Nucleus accumbens (tissue), 56 donors: ENCODE measurements around the gene COL4A6.
"Not testable (repeated sequence)": the region's sequence is repeated elsewhere in the genome, so short reads cannot be mapped to it uniquely, and the experiment has no call there.

Experiments used
- DNase-seq, 56 donors: peaks; one replicate each; lab custom pipeline; 2025; lab: John Stamatoyannopoulos, UW

COL4A6 gene

DNA sequence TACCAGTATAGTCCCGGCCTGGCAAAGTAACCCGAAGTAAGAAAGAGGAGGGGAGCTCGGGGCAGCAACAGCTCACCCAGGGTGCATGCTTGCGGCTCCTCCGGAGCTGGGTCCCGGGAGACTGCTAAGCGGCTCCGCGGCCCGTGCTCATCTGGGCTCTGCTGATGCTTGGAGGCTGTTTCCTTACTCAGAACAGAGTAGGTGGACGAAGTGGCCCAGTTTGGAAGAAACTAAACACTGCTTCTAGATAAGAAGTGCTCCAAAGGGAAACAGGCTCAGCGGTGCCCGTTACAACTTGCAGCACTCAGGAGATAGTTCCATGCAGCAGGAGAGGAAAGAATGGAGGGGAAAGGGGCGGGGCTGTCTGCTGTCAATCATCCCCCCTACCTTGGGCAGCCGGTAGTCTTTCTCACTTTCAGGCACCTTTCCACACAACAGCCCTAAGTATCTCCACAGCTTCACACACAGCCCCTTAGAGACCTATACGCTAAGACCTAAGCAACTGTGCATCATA lies at the start of gene COL4A6:
Gene COL4A6 (minus strand): TSS at position 313 of the 514 bp plus-strand sequence. CDS start 226 bp downstream, at position 87.
- peak in 9 of 56 donors; percentile 0 to 1 (median 0) for DNase-seq

DNA sequence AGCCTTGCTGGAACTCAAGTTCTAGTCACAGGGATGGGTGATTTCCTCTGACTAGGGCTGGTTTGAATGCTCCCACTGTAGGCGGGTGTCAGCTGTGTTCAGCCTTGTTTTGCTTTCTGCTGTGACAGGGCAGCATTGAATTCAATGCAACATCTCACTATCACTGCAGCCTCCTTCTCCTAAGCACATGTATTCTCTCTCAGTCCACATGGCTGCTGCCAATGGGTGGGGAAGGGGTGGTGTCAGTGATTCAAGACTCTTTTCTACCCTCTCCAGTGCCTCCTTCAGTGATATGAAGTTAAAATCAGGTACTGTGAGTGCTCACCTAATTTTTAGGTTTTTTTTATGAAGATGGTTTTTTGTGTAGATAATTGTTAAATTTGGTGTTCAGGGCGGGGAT lies 47.7 kb upstream of the COL4A6 start:
- no peak for DNase-seq

DNA sequence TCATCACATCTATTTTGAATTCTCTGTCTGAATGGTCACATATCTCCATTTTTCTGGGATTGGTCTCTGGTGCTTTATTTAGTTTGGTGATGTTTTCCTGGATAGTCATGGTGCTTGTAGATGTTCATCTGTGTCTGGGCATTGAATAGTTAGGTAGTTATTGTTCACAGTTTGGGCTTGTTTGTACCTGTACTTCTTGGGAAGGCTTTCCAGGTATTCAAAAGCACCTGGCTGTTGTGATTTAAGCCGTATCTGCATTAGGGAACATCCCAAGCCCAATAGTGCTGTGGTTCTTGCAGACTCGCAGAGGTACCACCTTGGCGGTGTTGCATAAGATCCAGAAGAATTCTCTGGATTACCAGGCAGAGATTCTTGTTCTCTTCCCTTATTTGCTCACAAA lies 46.0 kb upstream of the COL4A6 start:
- DNase-seq: no peak

DNA sequence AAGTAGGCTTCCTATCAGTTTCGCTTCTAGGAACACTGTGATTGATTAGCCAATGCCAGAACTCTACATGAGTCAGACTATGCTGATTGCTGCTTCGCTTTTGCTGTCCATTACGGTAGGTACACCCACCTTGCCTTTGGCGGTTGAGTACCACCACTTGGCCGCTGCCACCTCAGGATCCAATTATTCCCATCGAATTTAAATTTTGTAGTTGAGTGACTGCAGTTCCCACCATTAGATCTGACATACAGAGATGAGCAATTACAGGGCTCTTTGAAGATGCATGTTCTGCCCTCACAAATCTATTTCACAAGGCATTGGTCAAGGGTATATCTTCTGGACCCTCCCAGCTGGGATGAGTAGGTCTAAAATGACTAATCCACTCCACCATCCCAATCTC lies 43.3 kb upstream of the COL4A6 start:
- not testable (repeated sequence) for DNase-seq

DNA sequence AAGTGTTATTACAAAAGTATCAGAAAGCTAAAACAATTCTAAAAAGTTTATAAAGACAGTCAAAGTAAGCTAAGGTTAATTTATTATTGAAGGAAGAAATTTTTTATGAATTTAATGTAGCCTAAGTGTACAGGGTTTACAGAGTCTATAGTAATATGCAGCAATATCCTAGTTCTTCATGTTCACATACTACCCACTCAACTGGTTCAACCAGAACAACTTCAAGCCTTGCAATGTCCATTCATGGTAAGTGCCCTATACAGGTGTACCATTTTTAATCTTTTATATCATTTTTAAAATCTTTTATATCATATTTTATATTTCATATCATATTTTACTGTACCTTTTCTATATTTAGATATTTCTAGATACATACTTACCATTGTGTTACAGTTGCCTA lies 35.8 kb upstream of the COL4A6 start:
- DNase-seq: no peak

DNA sequence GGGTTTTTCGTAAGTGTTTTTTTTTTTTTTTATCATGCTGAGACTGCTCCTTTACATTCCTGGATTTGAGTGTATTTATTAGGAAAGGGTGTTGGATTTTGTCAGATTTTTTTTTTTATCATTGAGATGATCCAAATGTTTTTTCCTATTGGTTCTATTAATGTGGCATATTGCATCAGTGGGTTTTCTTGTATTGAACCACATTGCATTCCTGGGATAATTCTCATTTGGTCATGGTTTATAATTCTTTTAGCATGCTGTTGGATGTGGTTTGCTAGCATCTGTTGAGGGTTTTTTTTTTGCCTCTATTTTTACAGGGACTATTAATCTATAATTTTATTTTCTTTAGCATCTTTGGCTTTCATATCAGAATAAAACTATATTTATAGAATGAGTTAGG lies 30.3 kb upstream of the COL4A6 start:
- DNase-seq: no peak

DNA sequence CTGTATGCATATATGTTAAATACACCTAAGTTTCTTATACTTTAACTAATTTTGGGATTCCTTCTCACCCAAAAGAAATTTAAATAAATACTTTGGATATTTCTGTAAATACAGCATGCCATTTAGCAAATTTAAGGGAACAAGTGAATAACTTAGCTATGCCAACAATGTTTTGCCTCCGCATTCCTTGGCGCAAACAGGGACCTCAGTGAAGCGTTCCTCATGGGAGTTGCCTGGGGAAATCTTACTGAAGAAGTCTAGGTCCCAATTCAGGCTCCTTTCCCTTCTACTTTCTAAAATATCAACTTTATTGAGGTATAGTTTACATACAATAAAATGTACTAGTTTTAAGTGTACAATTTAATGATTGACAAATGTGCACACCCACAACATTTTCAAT lies 26.4 kb upstream of the COL4A6 start:
- no peak for DNase-seq

DNA sequence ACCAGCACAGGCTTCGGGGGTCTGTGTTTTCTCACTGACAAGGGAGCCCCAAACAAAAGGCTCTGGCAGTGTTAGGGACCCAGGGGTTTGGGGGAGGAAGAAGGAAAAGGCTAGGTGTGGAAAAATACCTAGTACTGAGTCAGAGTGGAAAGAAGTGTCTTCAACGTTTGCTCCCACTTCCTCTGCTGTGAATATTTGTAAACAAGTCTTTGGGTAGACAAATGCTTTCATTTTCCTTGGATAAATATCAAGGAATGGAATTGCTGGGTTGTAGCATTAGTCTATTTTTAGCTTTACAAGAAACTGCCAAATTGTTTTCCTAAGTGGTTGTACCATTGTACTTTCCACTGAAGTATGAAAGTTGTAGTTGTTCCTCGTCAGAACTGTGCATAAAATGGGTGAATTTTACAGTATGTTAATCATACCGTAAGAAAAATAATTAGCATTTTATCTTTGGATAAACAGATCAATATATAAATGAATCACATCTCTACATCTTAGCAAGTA lies 18.8 kb upstream of the COL4A6 start:
- no peak for DNase-seq

DNA sequence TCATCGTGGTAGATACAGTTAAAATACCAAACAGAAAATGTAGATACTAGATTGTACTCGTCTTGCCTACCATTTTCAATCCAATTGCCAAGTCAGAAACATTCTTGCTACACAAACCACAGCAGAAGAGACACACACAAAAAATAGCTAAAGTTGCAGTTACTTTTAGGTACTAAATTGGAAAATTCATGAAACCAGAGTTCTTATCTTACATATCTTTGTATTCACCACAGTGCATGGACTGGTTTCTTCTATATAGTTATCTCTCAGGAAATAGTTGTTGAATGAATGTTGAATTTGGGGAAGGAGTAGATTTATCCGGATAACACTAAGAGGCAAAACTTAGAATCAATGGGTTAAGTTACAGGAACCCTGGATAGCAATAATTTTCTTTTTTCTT lies 15.6 kb upstream of the COL4A6 start:
- DNase-seq: no peak

DNA sequence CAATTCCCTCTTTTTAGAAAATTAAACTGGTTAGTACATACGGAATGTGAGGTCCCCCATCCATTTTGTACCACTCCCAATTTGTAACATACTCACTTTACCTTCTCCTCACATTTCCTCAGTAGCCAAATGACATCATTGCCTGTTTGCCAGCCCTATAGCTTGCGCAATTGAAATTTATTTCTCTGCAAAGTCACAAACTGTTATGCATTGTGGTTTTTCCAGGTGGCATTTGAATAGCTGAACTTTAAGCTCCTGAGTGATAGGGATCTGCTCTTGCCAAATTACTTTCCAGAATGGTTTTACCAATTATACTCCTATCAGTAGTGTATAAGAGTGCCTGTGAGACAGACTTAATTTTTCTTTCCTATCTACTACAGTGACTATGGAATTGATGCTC lies 9.1 kb upstream of the COL4A6 start:
- no peak for DNase-seq

DNA sequence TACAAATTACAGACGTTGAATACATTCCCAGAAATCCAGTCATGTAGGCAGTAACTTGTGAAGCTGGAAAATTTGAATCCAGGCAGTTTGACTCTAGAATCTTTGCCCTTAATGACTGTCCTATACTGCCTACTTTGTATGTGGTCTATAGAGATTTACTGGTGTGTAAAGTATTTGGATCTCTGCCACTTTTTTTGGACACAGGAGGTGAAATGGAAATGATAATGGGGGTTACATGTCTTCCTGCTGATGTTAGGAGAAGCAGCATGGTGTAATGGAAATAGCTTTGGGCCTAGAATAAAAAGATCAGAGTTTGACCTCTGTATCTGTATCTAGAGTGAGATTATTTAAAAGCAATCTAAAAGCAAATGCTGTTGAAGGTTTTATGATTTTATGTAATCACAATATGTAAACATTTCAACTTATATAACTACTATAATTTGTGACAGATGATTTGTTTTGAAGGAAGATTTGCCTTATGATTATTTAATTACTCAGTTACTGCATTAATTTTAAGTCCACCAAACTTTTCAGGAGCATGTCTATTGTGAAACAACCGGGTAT lies 4.8 kb upstream of the COL4A6 start:
- DNase-seq: no peak

DNA sequence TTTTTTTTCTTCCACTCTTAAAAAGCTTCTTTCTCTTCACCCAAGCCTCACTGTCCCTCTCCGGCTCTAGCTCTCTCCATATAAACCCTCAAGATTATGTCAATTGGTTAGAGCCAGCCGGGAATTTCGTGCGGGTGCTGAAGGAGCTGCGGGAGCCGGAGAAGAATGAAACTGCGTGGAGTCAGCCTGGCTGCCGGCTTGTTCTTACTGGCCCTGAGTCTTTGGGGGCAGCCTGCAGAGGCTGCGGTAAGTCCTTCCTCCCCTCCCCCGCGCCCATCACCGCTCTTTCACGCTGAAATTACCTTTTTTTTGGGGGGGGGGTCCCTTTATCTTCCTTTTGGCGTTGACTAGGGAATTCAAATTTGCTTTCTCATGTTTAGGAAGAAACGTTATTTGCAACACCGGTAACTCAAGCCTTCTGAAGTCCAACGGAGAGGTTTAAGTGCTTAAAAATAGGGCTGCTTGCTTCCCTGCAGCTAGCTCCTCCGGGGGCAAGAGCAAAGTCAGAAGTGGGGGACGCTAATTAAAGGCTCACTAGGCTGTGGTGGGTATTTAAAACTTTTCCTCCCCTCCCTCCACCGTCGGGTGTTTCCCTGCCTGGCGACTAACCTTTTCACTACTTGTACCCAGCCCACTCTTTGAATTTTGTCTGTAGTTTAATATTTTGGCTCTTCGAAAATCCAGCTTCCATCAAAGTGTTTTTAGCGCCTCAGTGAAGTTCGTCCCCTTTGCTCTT lies 1.9 kb upstream of the COL4A6 start:
- peak in 6 of 56 donors; percentile 0 to 2 (median 0) for DNase-seq

DNA sequence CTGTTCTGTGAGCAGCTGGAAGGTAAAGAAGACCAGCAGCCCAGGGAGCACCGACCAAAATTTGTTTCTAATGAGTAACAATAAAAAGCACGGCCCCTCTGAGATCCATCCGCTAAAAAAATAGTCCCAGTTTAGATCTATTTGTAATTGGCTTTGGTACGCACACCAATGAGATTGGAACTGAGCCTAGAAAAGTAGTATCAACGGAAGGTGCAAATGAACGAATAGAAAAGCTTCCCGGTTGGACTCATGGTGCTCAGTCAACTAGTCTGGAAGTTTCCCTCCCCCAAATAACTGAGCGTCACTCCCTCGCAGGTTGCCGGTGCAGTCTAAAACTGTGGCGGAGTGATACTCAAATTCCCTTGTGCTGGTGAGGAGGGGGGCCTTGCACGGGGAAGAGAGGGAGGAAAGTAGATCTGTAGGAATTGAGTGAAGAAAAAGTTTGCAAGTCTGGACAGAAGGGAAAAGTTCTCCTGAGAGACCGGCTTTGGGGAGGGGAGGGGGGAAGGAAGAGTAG lies 1.3 kb upstream of the COL4A6 start, which contains the start of gene COL4A5:
Gene COL4A5 (plus strand): TSS at position 413 of the 517 bp plus-strand sequence. CDS start 288 bp downstream, outside the sequence.
- DNase-seq: peak in 23 of 56 donors; percentile 0 to 25 (median 2)

DNA sequence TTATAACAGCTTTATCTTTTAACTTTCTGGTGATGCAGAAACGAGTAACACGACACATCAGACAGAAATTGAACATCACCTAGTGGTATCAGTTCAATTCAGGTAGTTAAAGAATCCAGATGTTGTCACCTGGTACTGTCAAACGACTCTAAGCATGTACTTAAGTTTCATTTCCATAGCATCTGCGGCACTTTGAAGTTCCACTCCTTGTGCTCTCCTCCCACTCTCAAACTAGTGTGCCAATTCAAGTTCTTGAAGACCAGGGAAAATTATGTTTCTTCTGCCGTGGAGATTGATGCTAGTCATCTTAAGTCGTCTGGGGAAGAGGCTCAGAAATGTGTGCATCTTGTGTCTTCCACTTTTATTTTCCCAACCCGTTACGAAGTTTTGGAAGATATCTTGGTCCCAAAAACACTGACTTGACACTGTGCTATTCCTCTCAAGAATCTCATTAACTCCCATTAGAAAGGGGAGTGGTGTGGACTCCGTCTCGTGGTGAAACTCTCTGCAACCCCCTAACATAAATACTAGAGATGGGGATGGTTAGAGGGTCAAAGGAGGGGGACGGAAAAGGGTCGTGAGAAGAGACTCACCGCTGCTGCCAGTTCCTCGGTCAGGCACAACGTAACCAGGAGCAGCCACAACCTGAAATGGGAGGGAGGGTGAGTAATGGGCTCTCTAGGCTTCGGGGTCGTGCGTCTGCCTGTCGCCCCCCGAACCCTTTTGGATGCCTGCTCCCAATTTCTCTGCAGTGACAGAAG lies 693 bp downstream of the COL4A6 start:
- peak in 1 of 56 donors; percentile 0 for DNase-seq

DNA sequence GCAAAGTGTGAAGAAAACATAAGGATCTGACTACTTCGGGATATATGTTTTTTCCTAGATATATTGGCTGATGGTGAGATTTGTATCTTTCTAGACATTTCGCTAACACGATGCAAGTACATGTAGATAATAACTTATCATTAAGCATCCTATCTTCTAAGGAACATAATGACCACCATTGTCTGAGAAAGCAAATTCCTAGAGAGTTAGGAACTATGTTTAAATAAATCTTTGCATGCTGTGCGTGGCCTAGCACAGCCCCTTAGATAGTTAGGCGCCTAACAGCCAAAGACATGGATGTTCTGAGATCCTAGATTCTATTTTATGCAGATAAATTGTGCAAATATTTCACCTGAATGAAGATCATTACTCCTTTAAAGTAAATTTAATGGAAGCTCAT lies 3.0 kb downstream of the COL4A6 start:
- DNase-seq: no peak

DNA sequence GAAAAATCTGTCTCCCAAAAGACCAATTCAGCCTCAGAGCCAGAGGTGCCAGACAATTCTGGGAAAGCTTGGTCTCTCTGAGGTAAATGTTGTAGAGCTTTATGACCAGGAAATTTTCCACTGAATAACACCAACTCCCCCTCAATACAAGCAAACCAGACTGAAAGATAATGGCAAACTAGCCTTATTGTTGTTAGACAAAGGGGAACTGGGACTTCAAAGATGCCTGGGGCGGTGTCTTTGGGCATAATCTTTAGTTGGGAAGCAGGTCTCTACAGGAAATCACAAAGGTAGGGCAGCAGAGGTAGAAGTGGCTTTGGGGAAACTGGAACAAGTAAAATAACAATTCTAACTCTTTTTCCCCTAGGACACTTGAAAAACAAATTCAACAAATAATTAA lies 12.0 kb downstream of the COL4A6 start:
- DNase-seq: no peak

DNA sequence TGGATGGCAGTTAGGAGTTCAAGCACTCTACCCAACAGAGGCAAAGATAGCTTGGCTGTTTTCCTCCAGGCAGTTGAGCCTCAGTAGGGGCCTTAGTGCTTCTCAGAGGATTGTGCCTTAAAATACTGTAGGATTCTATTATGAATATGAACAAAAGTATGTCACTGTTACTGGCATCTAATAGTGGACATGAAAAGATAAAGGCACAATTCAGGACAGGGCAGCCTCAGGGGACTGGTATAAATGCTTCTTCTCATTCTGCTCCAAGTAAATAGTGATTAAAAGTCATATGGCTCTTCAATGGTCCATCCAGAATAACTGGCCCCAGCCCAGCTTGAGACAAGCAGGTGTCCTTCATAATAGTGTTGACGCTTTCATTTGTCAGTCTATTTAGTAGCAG lies 17.7 kb downstream of the COL4A6 start:
- no peak for DNase-seq

DNA sequence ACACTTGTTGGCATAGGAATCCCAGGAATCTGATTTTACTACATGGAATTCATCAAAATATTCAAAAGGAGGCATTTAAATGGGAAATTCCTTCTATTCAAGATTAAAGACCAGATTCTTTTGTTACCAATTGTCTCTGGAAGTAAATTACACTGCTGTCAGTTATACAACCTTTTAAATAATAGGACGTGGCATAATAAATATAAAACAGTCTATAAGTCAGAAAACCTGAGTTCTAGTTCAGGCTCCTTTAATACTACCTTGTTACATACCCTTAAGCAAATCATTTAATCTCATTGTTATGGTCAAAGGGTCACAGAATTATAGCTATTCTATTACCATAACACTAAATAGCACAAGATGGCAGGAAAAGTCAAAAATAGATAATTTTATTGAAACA lies 18.8 kb downstream of the COL4A6 start:
- DNase-seq: no peak

DNA sequence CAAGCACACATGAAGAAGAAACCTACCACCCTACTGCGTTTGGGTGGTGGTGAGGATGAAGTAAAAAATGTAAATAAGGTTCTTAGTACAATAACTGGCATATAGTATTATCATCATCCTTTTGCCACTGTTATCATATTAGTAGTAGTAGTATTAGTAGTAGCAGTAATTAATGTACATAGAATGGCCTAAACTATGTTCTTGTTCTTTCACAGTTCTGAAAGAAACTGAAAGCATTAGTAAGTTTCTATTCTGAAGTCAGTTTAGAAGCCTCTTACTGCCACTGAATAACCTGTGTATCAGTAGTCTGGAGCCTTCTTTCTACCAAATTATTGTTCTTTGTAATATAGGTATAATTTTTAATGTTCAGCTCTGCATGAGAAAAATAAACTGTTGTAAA lies 21.0 kb downstream of the COL4A6 start:
- no peak for DNase-seq

DNA sequence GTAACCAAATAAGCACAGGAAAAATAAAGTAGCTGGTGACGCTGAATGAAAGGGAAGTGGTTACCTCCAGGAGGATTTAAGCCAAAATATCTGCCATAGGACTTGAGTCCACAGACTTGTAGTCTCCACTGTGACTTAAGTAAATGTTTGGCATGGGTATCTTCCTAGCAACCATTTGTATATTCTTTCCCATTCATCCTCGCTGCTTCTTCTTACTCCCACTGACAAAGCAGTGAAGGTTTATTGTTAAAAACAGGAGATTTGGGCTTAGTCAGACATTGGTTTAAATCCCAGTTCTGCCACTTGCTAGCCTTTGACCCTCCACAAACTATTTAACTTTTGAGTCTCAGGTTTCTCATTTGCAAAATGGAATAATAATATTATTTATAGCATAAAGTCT lies 22.3 kb downstream of the COL4A6 start:
- DNase-seq: no peak

DNA sequence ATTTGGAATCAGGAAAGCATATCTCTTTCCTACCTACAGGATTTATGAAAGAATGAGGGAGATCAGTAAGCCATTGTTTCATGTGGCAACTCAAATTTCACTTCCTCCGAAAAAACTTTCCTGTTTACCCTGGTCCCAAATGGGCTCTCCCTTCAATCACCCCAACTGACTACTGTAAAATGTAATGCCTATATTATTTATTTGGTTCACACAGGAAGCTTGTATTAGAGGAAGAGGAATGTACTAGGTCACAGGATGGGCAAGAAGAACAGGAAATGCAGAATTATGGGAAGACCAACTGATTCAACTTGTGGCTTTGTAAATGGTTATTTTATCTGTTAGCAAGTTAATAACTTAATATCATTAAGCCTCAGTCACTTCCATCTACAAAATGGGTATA lies 23.1 kb downstream of the COL4A6 start:
- DNase-seq: no peak
